RPMI8226 (cell line): ENCODE results near the gene CDK4.
A peak's percentile ranks its signal among the peaks of the same experiment; 100 is the strongest.

Source experiments
- DNase-seq: peaks from one replicate; pipeline ENCODE4 v3.0.0-alpha.2; 2015

Gene CDK4

GRCh38 chr12:57755194-57755453 lies 3.0 kb upstream of the CDK4 start:
- DNase-seq, result no peak

DNA sequence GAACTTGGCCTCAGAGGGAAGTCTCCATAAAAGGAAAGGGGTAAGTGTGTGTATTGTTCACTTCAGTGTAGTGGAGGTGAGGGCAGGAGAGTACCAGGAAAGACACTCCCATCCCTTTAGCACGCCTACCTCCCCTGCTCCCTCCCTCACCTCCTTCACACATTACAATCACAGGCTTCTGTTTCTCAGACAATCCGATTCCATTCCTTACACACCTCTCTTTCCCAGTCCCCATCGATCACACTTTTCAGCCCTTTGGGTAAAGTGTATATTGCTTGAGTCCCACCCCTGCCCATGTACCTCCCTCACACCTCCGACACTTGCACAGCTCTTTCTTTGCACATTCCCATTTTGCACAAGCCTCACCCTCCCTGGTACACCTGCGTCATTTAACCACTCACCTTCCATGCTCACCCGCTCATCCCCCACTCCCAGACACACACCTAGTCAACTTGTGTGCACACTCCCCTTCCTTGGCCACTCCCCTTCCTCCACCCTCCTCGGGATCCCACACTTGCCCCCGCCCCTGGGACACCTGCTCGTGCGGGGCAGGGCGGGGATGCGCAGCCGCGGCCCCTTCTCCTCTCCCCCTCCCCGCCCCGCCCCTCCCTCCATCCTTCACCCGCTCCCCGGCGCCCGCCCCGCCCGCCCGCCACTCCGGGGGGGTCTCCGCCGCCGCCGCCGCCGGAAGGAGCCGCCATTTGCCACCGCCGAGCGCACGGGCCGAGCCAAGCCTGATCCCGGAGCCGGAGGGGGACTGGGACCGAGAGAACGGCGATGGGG lies 2.5 kb upstream of the CDK4 start, which contains the start of gene MARCHF9:
Gene MARCHF9, plus strand, starts transcription at position 693 of the 783 bp plus-strand sequence. CDS start 426 bp downstream, outside the sequence.
- DNase-seq, result peak; percentile 96

DNA sequence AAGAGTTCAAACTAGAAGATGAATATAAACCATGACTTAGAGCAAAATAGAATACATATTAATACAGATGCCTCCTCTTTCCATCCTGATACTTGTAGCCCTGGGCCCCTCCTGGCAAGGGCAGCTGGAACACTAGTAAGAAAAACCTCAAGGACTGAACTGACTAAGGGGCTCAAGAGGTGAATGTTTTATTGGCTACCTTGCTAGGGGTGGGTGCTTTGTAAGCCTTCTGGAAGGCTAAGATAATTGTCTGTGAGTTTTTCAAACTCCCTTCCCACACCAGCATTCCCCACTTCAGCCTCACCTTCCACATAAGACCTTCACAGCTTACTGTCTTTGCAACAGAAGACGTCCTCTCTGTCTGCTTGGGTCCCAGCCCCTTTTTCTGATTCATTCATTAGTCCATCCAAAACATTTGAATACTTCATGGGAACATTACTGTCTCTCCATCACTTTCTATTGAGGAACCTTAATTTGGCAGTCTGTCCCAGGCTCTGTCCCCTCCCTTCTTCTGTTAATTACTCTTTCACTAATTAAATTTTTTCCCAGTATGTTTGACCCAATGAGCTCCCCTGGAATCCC lies 1.7 kb upstream of the CDK4 start:
- no peak for DNase-seq

GRCh38 chr12:57752668-57753000 lies 524 bp upstream of the CDK4 start:
- no peak for DNase-seq

GRCh38 chr12:57751432-57751787 lies 700 bp downstream of the CDK4 start:
- DNase-seq, result no peak

- no peak for DNase-seq
Observed at GRCh38 chr12:57750561-57751431, 1.3 kb downstream of the CDK4 start.

DNA sequence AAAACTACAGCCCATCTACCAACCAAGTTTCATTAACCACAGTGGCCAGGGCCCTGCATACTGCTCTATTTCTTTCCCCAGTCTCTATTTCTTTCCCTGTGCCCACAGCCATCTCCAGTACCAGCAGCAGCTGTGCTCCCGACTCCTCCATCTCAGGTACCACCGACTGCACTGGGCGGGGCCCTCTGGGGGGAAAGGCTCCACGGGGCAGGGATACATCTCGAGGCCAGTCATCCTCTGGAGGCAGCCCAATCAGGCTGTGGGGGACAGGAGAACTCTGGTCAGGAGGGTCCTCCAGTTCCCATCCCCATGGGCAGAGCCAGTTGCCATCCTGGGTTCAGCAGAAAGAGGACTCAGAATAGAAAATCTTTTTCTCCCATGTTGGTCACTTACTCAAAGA lies 3.0 kb downstream of the CDK4 start:
- DNase-seq, result no peak

GRCh38 chr12:57746025-57746424 lies 6.1 kb downstream of the CDK4 start:
- no peak for DNase-seq

- no peak for DNase-seq
Observed at GRCh38 chr12:57745485-57745881, 6.6 kb downstream of the CDK4 start.

DNA sequence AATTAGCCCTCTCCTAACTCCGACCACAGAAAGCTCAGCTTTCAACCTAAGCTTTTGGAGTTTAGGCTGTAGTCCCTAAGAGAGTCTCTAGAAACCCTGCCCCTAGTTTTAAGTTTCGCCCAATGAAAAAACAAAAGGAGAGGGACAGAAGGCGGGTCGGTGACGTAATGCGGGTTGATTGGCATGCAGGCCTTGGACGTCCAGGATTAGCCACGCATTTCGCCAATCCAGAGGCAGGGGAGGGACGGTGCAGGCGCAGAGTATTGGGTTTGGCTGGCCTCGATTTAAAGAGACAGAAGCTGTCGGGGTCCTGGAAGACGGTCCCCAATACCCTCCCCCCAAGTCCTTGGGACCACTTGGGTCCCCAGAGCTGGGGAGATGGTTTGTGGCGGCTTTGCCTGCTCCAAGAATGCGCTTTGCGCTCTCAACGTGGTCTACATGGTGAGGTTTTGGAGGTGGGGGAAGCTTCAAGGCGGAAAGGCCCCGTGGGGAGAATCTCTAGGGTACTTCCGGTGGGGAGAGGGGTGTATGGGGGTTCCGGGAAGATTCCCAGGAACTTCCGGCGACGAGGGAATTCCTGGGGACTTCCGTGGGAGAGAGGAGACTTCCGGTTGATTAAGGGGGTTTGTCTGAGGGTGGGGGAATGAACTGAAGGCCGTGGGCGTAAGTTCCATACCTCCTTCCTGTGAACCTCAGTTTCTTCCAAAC lies 7.2 kb downstream of the CDK4 start, which contains the start of gene TSPAN31:
Gene TSPAN31, plus strand, starts transcription at position 263 of the 708 bp plus-strand sequence. Its CDS starts 116 bp downstream, at position 379.
- peak; percentile 98 for DNase-seq

DNA sequence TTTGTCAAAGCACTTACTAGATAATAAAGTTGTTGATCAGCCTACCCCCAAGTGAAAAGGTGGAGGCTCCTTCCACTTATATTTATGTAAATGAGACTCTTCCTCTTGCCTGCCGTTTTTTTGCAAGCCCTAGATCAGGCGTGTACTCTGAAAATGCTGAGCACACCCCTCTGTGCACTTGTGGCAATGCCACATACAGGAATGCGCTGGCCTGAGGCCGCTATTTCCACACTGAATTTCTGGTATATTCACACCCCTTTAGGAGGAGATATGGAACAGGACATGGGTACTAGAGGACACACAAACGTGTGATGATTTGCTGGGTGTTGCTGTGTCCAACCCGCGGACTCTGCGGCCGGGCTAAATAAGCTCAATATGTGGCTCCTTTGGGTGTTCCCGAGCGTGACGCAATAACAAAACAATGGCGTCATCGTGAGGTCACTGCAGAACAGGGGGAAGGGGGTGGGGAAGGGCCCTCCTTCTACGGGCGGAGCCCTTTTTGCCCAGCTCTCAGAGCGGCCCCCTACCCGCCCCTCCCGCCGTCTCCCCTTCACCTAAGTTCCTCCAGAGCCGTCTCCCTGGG lies 7.8 kb downstream of the CDK4 start:
- peak; percentile 84 for DNase-seq

GRCh38 chr12:57743769-57744168 lies 8.3 kb downstream of the CDK4 start:
- no peak for DNase-seq

DNA sequence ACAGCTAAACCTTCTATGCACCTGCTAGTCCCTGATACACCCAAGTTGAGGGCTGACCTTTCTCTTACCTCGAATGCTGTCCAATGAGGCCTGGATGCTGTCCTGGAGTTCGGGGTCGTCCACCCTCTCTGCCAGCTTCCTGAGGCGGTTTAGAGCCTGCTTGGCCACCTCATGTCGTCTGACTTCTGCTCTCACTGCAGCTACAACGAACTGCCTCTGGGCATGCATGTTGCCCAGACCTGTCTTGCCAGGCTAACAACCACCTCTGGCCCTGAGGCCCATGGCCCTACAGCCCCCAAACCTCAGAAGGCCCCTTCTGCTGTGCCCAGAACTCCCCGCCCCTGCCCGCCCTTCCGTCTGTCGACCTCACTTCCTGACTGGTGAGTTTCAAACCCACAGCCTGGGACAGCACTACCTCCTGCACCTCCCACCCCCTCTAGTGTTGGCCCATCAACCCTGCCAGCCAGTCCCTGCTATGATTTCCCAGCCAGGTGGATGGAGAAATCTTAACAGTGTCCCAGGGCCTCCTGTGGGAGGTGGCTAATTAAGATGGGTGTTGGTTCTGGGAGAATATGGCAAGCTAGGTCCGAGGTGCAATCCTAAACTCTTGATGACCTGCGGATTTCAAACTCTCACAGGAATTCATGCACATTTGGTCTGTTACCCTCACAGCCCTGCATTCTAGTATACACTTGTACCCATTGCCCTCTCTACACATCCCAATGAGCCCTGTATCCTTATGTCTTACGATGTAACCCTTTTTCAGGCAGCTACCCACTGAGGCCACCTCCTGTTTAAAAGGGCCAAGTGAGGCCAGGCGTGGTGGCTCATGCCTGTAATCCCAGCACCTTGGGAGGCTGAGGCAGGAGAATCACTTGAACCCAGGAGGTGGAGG lies 10.0 kb downstream of the CDK4 start:
- peak; percentile 85 for DNase-seq

DNA sequence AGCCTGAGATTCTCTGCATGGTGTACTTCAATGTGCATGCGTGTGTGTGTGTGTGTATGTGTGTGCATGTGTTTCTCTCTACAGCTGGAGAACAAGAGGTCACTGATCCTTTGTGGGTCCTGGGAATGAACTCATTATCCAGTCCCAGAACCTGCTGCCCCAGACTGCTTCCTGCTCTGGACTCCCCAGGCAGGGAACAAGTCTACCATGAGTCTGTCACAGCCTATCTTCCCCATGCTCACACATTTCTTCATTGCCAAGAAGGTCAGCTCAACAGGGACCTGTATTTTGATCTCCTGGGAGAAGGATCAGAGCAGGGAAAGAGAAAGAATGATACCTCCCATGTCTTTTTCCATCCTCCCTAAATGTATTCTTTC lies 10.7 kb downstream of the CDK4 start:
- DNase-seq, result no peak

GRCh38 chr12:57740656-57741412 lies 11.3 kb downstream of the CDK4 start:
- peak; percentile 40 for DNase-seq

- no peak for DNase-seq
Observed at GRCh38 chr12:57739914-57740538, 12.1 kb downstream of the CDK4 start.

DNA sequence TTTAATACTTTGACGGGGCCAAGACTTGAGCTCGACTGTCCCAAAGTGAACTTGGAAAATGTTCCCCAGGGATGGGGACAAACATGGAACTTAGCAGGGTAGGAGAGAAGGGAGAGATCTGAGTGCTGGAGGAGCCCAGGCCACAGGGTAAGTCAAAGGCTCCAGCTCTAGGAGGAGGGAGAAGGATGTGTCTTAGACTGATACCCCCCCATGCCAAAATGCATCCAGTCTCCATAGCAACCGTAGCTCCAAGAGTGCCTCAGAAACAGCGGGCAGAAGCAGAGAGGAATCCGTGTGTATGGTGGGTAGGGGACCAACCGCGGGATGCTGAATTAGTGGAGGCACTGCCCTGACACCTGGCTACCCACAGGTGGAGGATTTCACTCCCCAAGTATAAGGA lies 12.7 kb downstream of the CDK4 start:
- DNase-seq, result no peak

DNA sequence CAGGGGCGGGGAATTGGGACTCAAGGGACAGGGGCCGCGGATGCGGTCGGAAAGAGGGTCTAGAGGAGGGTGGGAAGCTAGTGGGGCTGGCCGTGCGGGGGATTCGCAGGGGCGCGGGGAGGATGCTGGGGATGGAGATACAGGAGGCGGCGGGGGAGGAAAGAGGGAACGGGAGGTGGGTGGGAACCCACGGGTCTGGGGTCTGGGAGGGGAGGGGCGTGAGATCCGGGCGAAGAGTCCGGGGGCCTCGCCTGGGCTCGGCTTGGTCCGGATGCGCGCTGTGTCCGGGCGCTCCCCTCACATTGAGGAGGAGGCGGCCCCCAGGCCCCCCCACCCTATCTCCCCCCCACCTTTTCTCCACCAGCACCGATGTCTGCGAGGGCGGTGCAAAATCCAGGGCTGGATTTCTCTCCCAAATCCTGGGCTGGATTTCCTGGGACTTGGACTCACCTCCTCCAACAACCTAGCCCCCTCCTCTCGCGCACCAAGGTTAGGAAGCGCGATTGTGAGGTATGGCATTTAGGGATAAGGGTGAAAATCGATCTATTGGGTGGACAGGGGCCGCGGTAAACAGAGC lies 13.4 kb downstream of the CDK4 start, which contains the start of gene AGAP2:
Gene AGAP2, minus strand, starts transcription at position 82 of the 577 bp plus-strand sequence. CDS start 496 bp downstream, outside the sequence.
- DNase-seq, result no peak

- no peak for DNase-seq
Observed at GRCh38 chr12:57737467-57738460, 14.3 kb downstream of the CDK4 start.
